Smooth muscle cell (in vitro differentiated cells): ENCODE measurements around the gene TTC28. TPM values are rescaled to one million over a fixed set of nuclear protein-coding genes. Genes with fewer than 3 reads are reported as not detected.

Source experiments
- DNase-seq: peaks from one replicate; lab custom pipeline; 2025; ENCODE audit not compliant: unreplicated experiment; lab: John Stamatoyannopoulos, UW
- H2AFZ ChIP-seq: fragments of 200-600 bp; sonication (generic); 2 replicates; pipeline ENCODE4 v1.6.0; 2016; ENCODE audit warnings: antibody characterized with exemption, low read depth, mild to moderate bottlenecking
- H3F3A ChIP-seq: fragments of 200-600 bp; sonication (generic); 2 replicates; pipeline ENCODE4 v1.6.0; 2017; ENCODE audit warnings: antibody characterized with exemption, low read depth
- H3K27ac ChIP-seq: fragments of 200-600 bp; sonication (generic); 2 replicates; pipeline ENCODE4 v1.5.1; 2016; ENCODE audit warnings: low read depth, mild to moderate bottlenecking
- H3K27me3 ChIP-seq: fragments of 200-600 bp; sonication (generic); 2 replicates; pipeline ENCODE4 v1.6.1; 2016; ENCODE audit warnings: low read depth, mild to moderate bottlenecking
- H3K36me3 ChIP-seq: fragments of 200-600 bp; sonication (generic); 2 replicates; pipeline ENCODE4 v1.5.1; 2016; ENCODE audit warnings: low read depth
- H3K4me1 ChIP-seq: fragments of 200-600 bp; sonication (generic); 2 replicates; pipeline ENCODE4 v1.5.1; 2016; ENCODE audit warnings: low read depth
- H3K4me2 ChIP-seq: fragments of 200-600 bp; sonication (generic); 2 replicates; pipeline ENCODE4 v1.6.0; 2016; ENCODE audit warnings: mild to moderate bottlenecking
- H3K4me3 ChIP-seq: fragments of 200-600 bp; sonication (generic); 2 replicates; pipeline ENCODE4 v1.5.1; 2016; ENCODE audit warnings: mild to moderate bottlenecking
- H3K79me2 ChIP-seq: fragments of 200-600 bp; sonication (generic); 2 replicates; pipeline ENCODE4 v1.6.0; 2016; ENCODE audit warnings: low read depth, mild to moderate bottlenecking
- H3K9ac ChIP-seq: fragments of 200-600 bp; sonication (generic); 2 replicates; pipeline ENCODE4 v1.6.0; 2016; ENCODE audit warnings: low read depth
- H3K9me3 ChIP-seq: fragments of 200-600 bp; sonication (generic); replicated peaks from 2 replicates; pipeline ENCODE4 v1.5.1; 2016; ENCODE audit warnings: low read depth
- H4K20me1 ChIP-seq: fragments of 200-600 bp; sonication (generic); 2 replicates; pipeline ENCODE4 v1.6.0; 2016; ENCODE audit warnings: low read depth
- CTCF ChIP-seq: fragments of 200-600 bp; sonication (generic); IDR thresholded peaks from 2 replicates; pipeline ENCODE4 v1.5.1; 2017; ENCODE audit warnings: borderline replicate concordance, mild to moderate bottlenecking, antibody characterized with exemption; ENCODE audit not compliant: insufficient read depth, poor library complexity, severe bottlenecking
- WGBS: methylation state at CpG from one replicate; pipeline ENCODE4 v1.1.7; 2016; ENCODE audit warnings: low lambda C conversion rate; 5-methylcytosine and 5-hydroxymethylcytosine counted together
- polyA plus RNA-seq: library from polyadenylated mRNA; unstranded; fragments of >200 nt; fragmentation: Nextera tagmentation; extraction: Ambion mirVana; gene quantifications from 2 replicates; pipeline ENCODE4 v1.2.1, GENCODE V29; 2016
- total RNA-seq: library from RNA; depleted of rRNA; stranded (reverse); fragments of >200 nt; gene quantifications from 2 replicates; pipeline ENCODE4 v1.2.3, GENCODE V29; 2014

Gene TTC28
- total and polyA plus RNA-seq, 2 experiments from 2014 or later: 6.3 to 17.9 TPM

DNA sequence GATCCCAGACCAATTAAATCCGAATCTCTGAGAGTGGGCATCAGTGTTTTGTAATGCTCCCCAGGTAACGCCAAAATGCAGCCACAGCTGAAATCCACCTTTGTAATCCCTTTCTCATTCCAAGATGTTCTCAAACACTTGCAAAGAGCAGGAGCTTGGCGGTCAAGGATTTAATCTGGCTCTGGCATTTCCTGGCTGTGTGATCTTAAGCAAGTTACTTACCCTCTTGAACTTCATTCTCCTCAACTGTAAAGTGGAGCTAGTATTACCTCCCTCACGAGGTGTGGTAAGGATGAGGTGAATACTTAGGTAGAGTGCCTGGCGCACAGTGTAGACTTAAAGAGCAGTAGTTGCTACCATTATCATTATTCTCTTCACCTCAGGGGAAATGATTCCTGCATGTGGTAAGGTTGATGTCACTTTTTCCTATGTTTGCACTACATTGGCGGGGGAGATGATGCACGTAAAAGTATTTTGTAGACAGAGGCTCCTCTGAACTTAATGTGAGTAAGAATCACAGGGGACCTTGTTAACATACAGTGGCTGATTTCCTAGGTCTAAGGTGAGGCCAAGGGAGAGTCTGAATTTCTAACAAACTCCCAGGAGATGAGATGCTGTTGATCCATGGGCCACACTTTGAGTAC lies 550.2 kb downstream of the TTC28 start:
- no peak for DNase-seq
- H3K27me3 ChIP-seq: no peaks in the 10 kb centered on the region
- no peaks in the 10 kb centered on the region for H3K79me2 ChIP-seq

DNA sequence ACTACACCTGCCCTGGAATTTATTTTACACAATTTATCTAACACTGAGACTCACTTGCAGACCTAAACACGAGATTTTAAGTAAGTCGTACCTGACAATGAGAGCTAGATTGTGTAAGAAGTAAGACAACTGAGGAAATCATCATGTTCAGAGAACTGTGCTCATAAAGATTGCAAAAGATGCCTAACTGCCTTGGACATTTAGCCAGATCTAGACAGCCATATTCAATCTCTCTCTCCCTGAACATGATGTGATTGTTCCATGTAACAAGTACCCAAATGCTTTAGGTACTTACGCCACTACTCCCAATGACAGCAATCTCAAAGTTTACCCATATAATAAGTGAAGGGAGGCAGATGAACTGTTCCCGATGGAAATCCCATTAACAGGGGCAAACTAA lies 550.8 kb downstream of the TTC28 start:
- Histone ChIP-seq H3K4me1 (no peaks in the 10 kb centered on the region), H4K20me1 (no peaks in the 10 kb centered on the region), H3K79me2 (no peaks in the 10 kb centered on the region), H3F3A (no peaks in the 10 kb centered on the region), H3K4me2 (no peak overlapping the region), H3K9me3 (no peaks in the 10 kb centered on the region), H3K4me3 (no peak overlapping the region), H3K9ac (no peak overlapping the region), H3K36me3 (no peaks in the 10 kb centered on the region), H2AFZ (no peak overlapping the region), H3K27ac (no peak overlapping the region), H3K27me3 (no peaks in the 10 kb centered on the region)
- no peak for TF ChIP-seq CTCF
- DNase-seq: no peak
- 93% methylated on average over 4 of the region's 4 CpGs for WGBS

More for the DNA sequence above, 550.2 kb downstream of the TTC28 start:
- Histone ChIP-seq H3K9ac (no peak overlapping the region), H3F3A (no peaks in the 10 kb centered on the region), H3K4me3 (no peak overlapping the region), H3K27ac (no peak overlapping the region), H3K36me3 (no peaks in the 10 kb centered on the region), H2AFZ (no peak overlapping the region), H4K20me1 (no peaks in the 10 kb centered on the region), H3K9me3 (no peaks in the 10 kb centered on the region), H3K4me1 (no peaks in the 10 kb centered on the region), H3K4me2 (no peak overlapping the region)
- no peak for TF ChIP-seq CTCF
- 58% methylated on average over 7 of the region's 7 CpGs for WGBS

DNA sequence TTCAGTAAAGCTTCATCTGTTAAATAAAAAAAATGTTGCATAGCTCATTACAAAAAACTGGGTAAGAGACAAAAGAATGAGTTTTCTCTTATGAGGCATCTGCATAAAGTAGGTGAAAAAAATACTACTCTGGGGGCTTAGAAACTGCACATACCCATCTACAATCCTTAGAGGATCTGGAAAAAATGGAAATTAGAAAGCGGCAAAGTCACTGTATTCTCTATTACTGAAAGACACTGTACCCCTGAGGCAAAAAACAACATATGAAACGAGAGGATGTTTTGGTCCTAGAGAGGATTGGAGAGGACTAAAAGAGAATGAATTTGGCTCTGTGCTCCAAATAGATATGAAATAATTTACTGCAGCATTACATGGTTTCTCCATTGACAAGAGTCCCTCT lies 553.8 kb downstream of the TTC28 start:
- Histone ChIP-seq H3K4me2 (no peak overlapping the region), H3K27ac (no peak overlapping the region), H3K4me3 (no peak overlapping the region), H3K36me3 (no peaks in the 10 kb centered on the region), H4K20me1 (no peaks in the 10 kb centered on the region), H3K79me2 (no peaks in the 10 kb centered on the region), H3K4me1 (no peaks in the 10 kb centered on the region), H2AFZ (no peak overlapping the region), H3F3A (no peaks in the 10 kb centered on the region), H3K9ac (no peak overlapping the region), H3K9me3 (no peaks in the 10 kb centered on the region), H3K27me3 (no peaks in the 10 kb centered on the region)
- TF ChIP-seq CTCF: no peak
- 94% methylated on average over 2 of the region's 2 CpGs for WGBS
- no peak for DNase-seq
